Measurements from ENCODE around the gene PDE3A. TPM values are rescaled to one million over a fixed set of nuclear protein-coding genes. Genes with fewer than 3 reads are reported as not detected.

The PDE3A gene
- polyA plus RNA-seq, 1 of the 3 experiments (the other 2 are of a cell fraction): 0.67 TPM

- ChIA-PET POLR2A (no interaction called here), CTCF (interaction anchor here (0.6 to 2.2 kb wide), 24 partner anchors 8 to 885 kb away, joined by 3 to 13 read pairs (median 3); no protein-coding TSS in a partner anchor)
- peak; percentile 19 for DNase-seq
Measured at GRCh38 chr12:20624718-20625117, 256.4 kb downstream of the PDE3A start.

DNA sequence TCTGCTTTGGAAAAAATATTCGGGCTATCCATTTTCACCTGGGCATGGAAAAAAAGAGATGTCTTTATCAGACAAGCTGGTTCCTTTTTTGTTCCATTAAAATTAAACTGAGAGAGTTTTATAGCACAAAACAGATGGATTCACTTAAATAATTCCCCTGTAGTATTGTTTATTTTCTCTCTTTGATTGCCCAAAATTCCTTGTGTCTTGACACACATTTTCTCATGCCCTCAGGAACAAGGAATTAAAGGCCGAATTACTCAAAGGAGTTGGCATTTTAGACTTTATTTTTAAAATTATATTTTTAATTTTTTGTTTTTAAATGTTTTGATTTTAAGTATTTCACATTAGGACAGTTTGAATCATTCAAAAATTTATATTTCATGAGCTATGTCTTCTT lies 257.2 kb downstream of the PDE3A start:
- Histone ChIP-seq H3K4me2 (no peak overlapping the region), H3K9ac (no peak overlapping the region), H3K9me2 (no peaks in the 10 kb centered on the region), H3K27me3 (ENCODE audit: insufficient read depth) (no peaks in the 10 kb centered on the region), H3K27ac (ENCODE audit: low read depth in 2 of 2, low read length in 1 of 2) (no peak overlapping the region), H3K4me3 (ENCODE audit: low read depth in 2 of 2, low read length in 1 of 2) (no peak overlapping the region), H3K36me3 (replicated peaks in 1 of 2; ENCODE audit: control insufficient read depth in 1 of 2, insufficient read depth in 2 of 2, low read length in 1 of 2) (peaks cover 0 to 22% of the 10 kb centered on the region in 2 experiments), H3F3A (replicated peaks; ENCODE audit: insufficient read depth) (peaks cover 6% of the 10 kb centered on the region), H3K9me3 (no peaks in the 10 kb centered on the region), H3K79me2 (ENCODE audit: insufficient read depth) (no peaks in the 10 kb centered on the region), H4K20me1 (ENCODE audit: insufficient read depth) (no peaks in the 10 kb centered on the region), H2AFZ (ENCODE audit: low read depth) (no peak overlapping the region), H3K4me1 (ENCODE audit: control insufficient read depth in 1 of 2, insufficient read depth in 2 of 2, low read depth in 1 of 2, low read length in 1 of 2) (peaks cover 4 to 8% of the 10 kb centered on the region in 2 experiments; a peak in 2 of 4 replicates)
- WGBS (ENCODE audit: low lambda C conversion rate): 62% methylated on average over 2 of the region's 2 CpGs
- POLR2A ChIA-PET: no interaction called here
- CTCF ChIA-PET: interaction anchor here (0.6 to 2.2 kb wide), 16 partner anchors 8 to 886 kb away, joined by 3 to 13 read pairs (median 4); no protein-coding TSS in a partner anchor
- DNase-seq: no peak
- TF ChIP-seq RAD21 (IDR thresholded peaks at IDR 0.05; ENCODE audit: low read length) (no peak), MEF2A (IDR thresholded peaks at IDR 0.05; ENCODE audit: borderline replicate concordance, low read depth) (no peak), USF1 (IDR thresholded peaks at IDR 0.05; ENCODE audit: borderline replicate concordance, low read depth) (no peak), GATA2 (CRISPR knock-in tag; IDR thresholded peaks at IDR 0.05) (no peak), NFIC (IDR thresholded peaks at IDR 0.05; ENCODE audit: borderline replicate concordance) (no peak), GABPA (IDR thresholded peaks at IDR 0.05; ENCODE audit: low read depth) (no peak), NRF1 (IDR thresholded peaks at IDR 0.05; ENCODE audit: low read depth, low read length) (no peak)
- TF ChIP-seq, protein P1, sequence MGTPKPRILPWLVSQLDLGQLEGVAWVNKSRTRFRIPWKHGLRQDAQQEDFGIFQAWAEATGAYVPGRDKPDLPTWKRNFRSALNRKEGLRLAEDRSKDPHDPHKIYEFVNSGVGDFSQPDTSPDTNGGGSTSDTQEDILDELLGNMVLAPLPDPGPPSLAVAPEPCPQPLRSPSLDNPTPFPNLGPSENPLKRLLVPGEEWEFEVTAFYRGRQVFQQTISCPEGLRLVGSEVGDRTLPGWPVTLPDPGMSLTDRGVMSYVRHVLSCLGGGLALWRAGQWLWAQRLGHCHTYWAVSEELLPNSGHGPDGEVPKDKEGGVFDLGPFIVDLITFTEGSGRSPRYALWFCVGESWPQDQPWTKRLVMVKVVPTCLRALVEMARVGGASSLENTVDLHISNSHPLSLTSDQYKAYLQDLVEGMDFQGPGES (IDR thresholded peaks at IDR 0.05; ENCODE audit: low read depth, low read length): no peak
- TF ChIP-seq, protein P2, sequence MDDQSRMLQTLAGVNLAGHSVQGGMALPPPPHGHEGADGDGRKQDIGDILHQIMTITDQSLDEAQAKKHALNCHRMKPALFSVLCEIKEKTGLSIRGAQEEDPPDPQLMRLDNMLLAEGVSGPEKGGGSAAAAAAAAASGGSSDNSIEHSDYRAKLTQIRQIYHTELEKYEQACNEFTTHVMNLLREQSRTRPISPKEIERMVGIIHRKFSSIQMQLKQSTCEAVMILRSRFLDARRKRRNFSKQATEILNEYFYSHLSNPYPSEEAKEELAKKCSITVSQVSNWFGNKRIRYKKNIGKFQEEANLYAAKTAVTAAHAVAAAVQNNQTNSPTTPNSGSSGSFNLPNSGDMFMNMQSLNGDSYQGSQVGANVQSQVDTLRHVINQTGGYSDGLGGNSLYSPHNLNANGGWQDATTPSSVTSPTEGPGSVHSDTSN (IDR thresholded peaks at IDR 0.05): no peak
- TF ChIP-seq, protein P3, sequence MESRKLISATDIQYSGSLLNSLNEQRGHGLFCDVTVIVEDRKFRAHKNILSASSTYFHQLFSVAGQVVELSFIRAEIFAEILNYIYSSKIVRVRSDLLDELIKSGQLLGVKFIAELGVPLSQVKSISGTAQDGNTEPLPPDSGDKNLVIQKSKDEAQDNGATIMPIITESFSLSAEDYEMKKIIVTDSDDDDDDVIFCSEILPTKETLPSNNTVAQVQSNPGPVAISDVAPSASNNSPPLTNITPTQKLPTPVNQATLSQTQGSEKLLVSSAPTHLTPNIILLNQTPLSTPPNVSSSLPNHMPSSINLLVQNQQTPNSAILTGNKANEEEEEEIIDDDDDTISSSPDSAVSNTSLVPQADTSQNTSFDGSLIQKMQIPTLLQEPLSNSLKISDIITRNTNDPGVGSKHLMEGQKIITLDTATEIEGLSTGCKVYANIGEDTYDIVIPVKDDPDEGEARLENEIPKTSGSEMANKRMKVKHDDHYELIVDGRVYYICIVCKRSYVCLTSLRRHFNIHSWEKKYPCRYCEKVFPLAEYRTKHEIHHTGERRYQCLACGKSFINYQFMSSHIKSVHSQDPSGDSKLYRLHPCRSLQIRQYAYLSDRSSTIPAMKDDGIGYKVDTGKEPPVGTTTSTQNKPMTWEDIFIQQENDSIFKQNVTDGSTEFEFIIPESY (IDR thresholded peaks at IDR 0.05; ENCODE audit: borderline replicate concordance, low read depth): no peak

More at GRCh38 chr12:20624718-20625117, 256.4 kb downstream of the PDE3A start:
- Histone ChIP-seq H3K27me3 (ENCODE audit: insufficient read depth) (no peaks in the 10 kb centered on the region), H3K9ac (no peak overlapping the region), H3K9me3 (no peaks in the 10 kb centered on the region), H4K20me1 (ENCODE audit: insufficient read depth) (no peaks in the 10 kb centered on the region), H3K36me3 (replicated peaks in 1 of 2; ENCODE audit: control insufficient read depth in 1 of 2, insufficient read depth in 2 of 2, low read length in 1 of 2) (peaks cover 0 to 14% of the 10 kb centered on the region in 2 experiments), H3K4me2 (no peak overlapping the region), H3K4me3 (ENCODE audit: low read depth in 2 of 2, low read length in 1 of 2) (no peak overlapping the region), H3K4me1 (ENCODE audit: control insufficient read depth in 1 of 2, insufficient read depth in 2 of 2, low read depth in 1 of 2, low read length in 1 of 2) (peaks cover 4 to 5% of the 10 kb centered on the region in 2 experiments; a peak in 3 of 4 replicates), H3F3A (replicated peaks; ENCODE audit: insufficient read depth) (peaks cover 6% of the 10 kb centered on the region), H2AFZ (ENCODE audit: low read depth) (no peak overlapping the region), H3K79me2 (ENCODE audit: insufficient read depth) (no peaks in the 10 kb centered on the region), H3K27ac (ENCODE audit: low read depth in 2 of 2, low read length in 1 of 2) (no peak overlapping the region), H3K9me2 (no peaks in the 10 kb centered on the region)
- TF ChIP-seq, protein P4, sequence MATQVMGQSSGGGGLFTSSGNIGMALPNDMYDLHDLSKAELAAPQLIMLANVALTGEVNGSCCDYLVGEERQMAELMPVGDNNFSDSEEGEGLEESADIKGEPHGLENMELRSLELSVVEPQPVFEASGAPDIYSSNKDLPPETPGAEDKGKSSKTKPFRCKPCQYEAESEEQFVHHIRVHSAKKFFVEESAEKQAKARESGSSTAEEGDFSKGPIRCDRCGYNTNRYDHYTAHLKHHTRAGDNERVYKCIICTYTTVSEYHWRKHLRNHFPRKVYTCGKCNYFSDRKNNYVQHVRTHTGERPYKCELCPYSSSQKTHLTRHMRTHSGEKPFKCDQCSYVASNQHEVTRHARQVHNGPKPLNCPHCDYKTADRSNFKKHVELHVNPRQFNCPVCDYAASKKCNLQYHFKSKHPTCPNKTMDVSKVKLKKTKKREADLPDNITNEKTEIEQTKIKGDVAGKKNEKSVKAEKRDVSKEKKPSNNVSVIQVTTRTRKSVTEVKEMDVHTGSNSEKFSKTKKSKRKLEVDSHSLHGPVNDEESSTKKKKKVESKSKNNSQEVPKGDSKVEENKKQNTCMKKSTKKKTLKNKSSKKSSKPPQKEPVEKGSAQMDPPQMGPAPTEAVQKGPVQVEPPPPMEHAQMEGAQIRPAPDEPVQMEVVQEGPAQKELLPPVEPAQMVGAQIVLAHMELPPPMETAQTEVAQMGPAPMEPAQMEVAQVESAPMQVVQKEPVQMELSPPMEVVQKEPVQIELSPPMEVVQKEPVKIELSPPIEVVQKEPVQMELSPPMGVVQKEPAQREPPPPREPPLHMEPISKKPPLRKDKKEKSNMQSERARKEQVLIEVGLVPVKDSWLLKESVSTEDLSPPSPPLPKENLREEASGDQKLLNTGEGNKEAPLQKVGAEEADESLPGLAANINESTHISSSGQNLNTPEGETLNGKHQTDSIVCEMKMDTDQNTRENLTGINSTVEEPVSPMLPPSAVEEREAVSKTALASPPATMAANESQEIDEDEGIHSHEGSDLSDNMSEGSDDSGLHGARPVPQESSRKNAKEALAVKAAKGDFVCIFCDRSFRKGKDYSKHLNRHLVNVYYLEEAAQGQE (IDR thresholded peaks at IDR 0.05; ENCODE audit: low read depth, low read length): no peak
- TF ChIP-seq RAD21 (IDR thresholded peaks at IDR 0.05; ENCODE audit: low read length): peak; percentile 64
- TF ChIP-seq, protein P5, sequence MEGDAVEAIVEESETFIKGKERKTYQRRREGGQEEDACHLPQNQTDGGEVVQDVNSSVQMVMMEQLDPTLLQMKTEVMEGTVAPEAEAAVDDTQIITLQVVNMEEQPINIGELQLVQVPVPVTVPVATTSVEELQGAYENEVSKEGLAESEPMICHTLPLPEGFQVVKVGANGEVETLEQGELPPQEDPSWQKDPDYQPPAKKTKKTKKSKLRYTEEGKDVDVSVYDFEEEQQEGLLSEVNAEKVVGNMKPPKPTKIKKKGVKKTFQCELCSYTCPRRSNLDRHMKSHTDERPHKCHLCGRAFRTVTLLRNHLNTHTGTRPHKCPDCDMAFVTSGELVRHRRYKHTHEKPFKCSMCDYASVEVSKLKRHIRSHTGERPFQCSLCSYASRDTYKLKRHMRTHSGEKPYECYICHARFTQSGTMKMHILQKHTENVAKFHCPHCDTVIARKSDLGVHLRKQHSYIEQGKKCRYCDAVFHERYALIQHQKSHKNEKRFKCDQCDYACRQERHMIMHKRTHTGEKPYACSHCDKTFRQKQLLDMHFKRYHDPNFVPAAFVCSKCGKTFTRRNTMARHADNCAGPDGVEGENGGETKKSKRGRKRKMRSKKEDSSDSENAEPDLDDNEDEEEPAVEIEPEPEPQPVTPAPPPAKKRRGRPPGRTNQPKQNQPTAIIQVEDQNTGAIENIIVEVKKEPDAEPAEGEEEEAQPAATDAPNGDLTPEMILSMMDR (IDR thresholded peaks at IDR 0.05): peak; percentile 60
- peak; percentile 57 for TF ChIP-seq SMC3 (IDR thresholded peaks at IDR 0.05; ENCODE audit: low read depth, low read length)
- 68% methylated on average over 5 of the region's 5 CpGs for WGBS (ENCODE audit: low lambda C conversion rate)

Measured in SK-N-SH (cell line).